ENCODE results near the gene SRPK2. TPM values are rescaled to one million over a fixed set of nuclear protein-coding genes. Genes with fewer than 3 reads are reported as not detected.
"Not testable (repeated sequence)": the region's sequence is repeated elsewhere in the genome, so short reads cannot be mapped to it uniquely, and the experiment has no call there.

The SRPK2 gene
- total and polyA plus RNA-seq, 2 donors (not counting 1 experiment from before 2014, with no cell fraction given): 15.2 to 108 TPM

GRCh38 chr7:105361995-105362394 is 26.7 kb downstream of the SRPK2 start:
- ATAC-seq (ENCODE audit: low read depth); CTCF ChIA-PET; DNase-seq; H3K4me2 ChIP-seq (replicated peaks; ENCODE audit: low read depth, low read length, poor library complexity, severe bottlenecking); H3K4me3 ChIP-seq (ENCODE audit: control extremely low read depth in 1 of 5, extremely low read depth in 1 of 5, insufficient read depth in 1 of 5, low read depth in 2 of 5, low read length in 4 of 5); H3K36me3 ChIP-seq (replicated peaks in 1 of 2; ENCODE audit: control extremely low read depth in 1 of 2, control insufficient read depth in 1 of 2, extremely low read depth in 1 of 2, insufficient read depth in 2 of 2, low read length in 1 of 2); H3K9ac ChIP-seq (ENCODE audit: low read length); H3K27ac ChIP-seq (ENCODE audit: low read length in 2 of 2); H2AFZ ChIP-seq (ENCODE audit: insufficient read depth, low read depth, low read length, poor library complexity, severe bottlenecking); H3K27me3 Mint-ChIP-seq; H4K20me1 ChIP-seq (ENCODE audit: control insufficient read depth, insufficient read depth, low read length, poor library complexity, severe bottlenecking); H3K4me3 Mint-ChIP-seq; H3K9me3 Mint-ChIP-seq (ENCODE audit: insufficient read depth); H3K27me3 ChIP-seq (replicated peaks in 1 of 4; ENCODE audit: control extremely low read depth in 1 of 4, control insufficient read depth in 3 of 4, insufficient read depth in 4 of 4, low read length in 3 of 4); H3K9me3 ChIP-seq (ENCODE audit: control extremely low read depth in 1 of 3, control insufficient read depth in 2 of 3, insufficient read depth in 1 of 3, low read length in 2 of 3); intact Hi-C loops (cut with micrococcal nuclease); POLR2A ChIA-PET: not testable (repeated sequence)
- H3K79me2 ChIP-seq (ENCODE audit: control insufficient read depth, insufficient read depth, low read length): peaks cover 76% of the 10 kb centered on the region
- 96% methylated on average over 3 of the region's 8 CpGs for WGBS (ENCODE audit: insufficient coverage)
- H3K4me1 ChIP-seq (ENCODE audit: control insufficient read depth in 2 of 2, insufficient read depth in 2 of 2, low read length in 2 of 2): peaks cover 4 to 22% of the 10 kb centered on the region in 2 donors
- H3K27ac Mint-ChIP-seq: peak overlapping the region; percentile 61
- peaks cover 62% of the 10 kb centered on the region for H3K4me1 Mint-ChIP-seq

- H3K36me3 ChIP-seq (replicated peaks in 1 of 2; ENCODE audit: control extremely low read depth in 1 of 2, control insufficient read depth in 1 of 2, extremely low read depth in 1 of 2, insufficient read depth in 2 of 2, low read length in 1 of 2); H3K9me3 Mint-ChIP-seq (ENCODE audit: insufficient read depth); H3K27ac ChIP-seq (ENCODE audit: low read length in 2 of 2); intact Hi-C loops (cut with micrococcal nuclease); ATAC-seq (ENCODE audit: low read depth); H3K4me3 ChIP-seq (ENCODE audit: control extremely low read depth in 1 of 5, extremely low read depth in 1 of 5, insufficient read depth in 1 of 5, low read depth in 2 of 5, low read length in 4 of 5); H3K27me3 ChIP-seq (replicated peaks in 1 of 4; ENCODE audit: control extremely low read depth in 1 of 4, control insufficient read depth in 3 of 4, insufficient read depth in 4 of 4, low read length in 3 of 4); H3K9ac ChIP-seq (ENCODE audit: low read length); POLR2A ChIA-PET; H3K4me3 Mint-ChIP-seq; CTCF ChIA-PET; H3K9me3 ChIP-seq (ENCODE audit: control extremely low read depth in 1 of 3, control insufficient read depth in 2 of 3, insufficient read depth in 1 of 3, low read length in 2 of 3); DNase-seq; H3K4me2 ChIP-seq (replicated peaks; ENCODE audit: low read depth, low read length, poor library complexity, severe bottlenecking); H4K20me1 ChIP-seq (ENCODE audit: control insufficient read depth, insufficient read depth, low read length, poor library complexity, severe bottlenecking); H2AFZ ChIP-seq (ENCODE audit: insufficient read depth, low read depth, low read length, poor library complexity, severe bottlenecking); H3K27me3 Mint-ChIP-seq: not testable (repeated sequence)
- H3K79me2 ChIP-seq (ENCODE audit: control insufficient read depth, insufficient read depth, low read length): peaks cover 79% of the 10 kb centered on the region
- H3K4me1 ChIP-seq (ENCODE audit: control insufficient read depth in 2 of 2, insufficient read depth in 2 of 2, low read length in 2 of 2): peaks cover 22 to 37% of the 10 kb centered on the region in 2 donors
- peak overlapping the region; percentile 7 for H3K27ac Mint-ChIP-seq
- no CpG with 5 or more reads among the region's 2 CpGs for WGBS (ENCODE audit: insufficient coverage)
- peaks cover 65% of the 10 kb centered on the region for H3K4me1 Mint-ChIP-seq
Observed at GRCh38 chr7:105360149-105360548, 28.6 kb downstream of the SRPK2 start.
